GM21737 (cell line): Measurements from ENCODE around the gene NALCN.

Experiments
- ATAC-seq: cut with Tn5 transposase; IDR thresholded peaks from one replicate; pipeline ENCODE4 v1.9.1; 2021; ENCODE audit warnings: mild to moderate bottlenecking, moderate library complexity; ENCODE audit not compliant: unreplicated experiment

The NALCN gene

GRCh38 chr13:101292711-101293110, 123.6 kb downstream of the NALCN start:
- ATAC-seq = no peak

DNA sequence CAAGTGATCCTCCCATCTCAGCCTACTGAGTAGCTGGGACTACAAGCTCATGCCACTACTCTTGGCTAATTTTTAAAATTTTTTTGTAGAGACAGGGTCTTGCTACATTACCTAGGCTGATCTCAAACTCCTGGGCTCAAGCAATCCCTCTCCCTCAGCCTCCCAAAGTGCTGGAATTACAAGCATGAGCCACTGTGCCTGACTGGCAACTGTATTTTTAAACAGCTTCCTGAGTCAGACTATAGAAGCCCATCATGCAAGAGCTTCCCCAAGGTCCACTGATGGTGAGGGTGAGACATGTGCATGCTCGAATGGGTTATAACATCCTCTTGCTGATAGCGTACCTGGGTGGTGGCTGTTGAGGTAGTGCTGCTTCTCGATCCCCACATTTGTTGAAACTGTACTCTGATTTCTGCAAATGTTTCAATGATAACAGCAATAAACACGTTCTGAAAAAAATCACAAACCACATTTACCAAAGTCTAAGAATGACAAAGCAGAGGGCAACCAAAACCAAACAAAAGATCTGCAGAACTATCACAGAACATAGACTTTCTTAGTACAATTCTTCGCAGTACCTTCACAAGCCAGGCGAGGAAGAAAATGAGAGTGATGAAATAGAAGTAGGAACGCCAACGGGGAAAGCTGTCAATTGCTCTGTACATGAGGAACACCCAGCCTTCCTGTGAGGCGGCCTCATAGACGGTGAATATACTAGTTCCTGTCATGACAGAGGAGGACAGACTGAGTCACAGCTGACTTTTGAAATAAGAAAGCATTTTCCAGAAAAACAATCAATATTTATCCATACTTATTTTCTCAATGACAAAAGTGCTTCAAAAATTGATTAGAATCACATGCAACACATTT, 124.4 kb downstream of the NALCN start:
- no peak for ATAC-seq

DNA sequence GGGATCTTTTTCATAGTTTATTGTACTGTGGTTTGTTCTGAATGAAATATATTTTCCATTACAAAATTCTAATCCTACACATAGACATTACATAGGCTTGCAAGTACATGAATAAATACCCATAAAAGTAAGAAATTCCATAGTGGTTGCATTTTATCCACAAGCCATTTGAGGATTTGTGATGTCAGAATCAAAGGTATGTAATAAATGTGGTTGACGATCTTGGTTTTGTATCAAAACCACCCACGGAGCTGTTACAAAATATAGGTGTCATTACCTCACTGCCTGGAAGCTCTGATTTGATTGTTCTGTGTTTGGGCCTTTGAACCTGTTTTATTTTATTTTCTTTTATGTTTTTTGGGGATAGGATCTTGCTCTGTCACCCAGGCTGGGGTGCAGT, 125.1 kb downstream of the NALCN start:
- no peak for ATAC-seq

DNA sequence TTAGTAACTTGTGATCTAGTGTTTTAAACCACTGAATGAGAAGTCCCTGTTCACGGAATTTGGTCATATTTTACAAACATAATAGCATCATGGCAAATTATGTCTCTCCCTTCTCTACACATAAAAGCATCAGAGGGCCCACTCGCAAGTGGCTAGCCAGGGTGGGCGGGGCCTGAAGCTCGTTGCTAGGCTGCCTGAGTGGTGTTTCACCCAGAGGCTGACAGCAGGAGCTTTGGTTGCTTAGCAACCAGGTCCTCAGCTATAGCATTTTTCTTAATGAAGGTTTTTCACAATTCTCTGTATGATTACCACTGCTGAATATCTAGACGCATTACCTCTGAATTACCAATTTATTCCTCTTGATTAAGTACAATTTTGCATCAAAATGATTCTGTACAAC, 126.5 kb downstream of the NALCN start:
- ATAC-seq = no peak

DNA sequence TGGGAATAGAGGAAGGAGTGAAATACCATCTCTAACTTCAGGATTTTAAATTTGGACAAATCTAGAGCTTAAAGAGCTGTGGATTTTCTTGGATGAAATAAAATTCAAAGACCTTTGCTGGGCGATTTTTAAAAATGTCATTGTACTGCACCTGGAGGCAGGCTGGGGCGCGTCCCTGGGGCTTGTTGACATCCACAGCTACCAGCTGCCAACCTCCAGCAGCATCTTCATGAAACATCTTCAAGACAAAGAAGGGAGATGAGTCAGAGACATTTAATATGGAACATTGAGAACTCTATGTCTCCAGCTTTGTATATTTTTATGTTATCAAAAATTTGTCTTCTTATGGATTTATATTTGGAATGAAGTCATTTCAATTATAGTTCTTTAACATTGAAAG, 132.5 kb downstream of the NALCN start:
- ATAC-seq = no peak

DNA sequence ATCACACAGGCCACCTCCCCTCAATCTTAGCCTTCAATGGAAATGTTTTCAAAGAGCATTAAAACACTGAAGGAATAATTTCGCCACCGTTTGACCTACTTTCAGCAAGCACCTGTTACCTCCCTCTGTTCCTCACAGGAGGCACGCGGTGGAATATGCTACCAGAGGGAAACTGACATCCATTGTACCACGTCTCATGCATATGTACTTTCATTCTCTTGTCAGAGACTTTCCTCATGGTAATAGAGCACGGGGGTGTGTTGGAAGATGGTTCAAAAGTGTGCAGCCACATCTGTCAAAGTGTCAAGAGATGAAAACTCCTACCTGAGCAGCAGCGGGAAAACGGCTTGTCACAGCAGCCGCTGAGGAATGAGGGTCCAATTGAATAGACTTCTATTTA, 143.4 kb downstream of the NALCN start:
- no peak for ATAC-seq

- ATAC-seq = no peak
Measured at GRCh38 chr13:101271681-101272245, 144.5 kb downstream of the NALCN start.

DNA sequence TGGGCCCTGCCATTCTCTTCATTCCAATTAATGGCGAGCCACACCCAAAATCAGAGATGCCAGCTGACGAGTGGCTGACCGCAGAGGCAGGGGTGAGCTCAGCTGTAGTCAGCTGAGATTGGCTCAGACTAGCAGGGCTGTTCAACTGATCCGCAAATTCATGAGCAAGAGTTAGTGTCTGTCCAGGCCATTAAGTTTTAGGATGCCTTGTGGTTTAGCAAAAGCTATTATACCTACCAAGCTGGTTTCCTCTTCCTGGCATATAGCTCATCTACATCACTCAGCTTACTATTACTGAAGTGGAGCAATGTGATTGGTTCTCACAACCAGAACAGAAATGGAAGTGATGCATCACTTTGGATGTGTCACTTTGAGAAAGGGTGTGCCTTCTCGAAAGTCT, 148.7 kb downstream of the NALCN start:
- no peak for ATAC-seq

DNA sequence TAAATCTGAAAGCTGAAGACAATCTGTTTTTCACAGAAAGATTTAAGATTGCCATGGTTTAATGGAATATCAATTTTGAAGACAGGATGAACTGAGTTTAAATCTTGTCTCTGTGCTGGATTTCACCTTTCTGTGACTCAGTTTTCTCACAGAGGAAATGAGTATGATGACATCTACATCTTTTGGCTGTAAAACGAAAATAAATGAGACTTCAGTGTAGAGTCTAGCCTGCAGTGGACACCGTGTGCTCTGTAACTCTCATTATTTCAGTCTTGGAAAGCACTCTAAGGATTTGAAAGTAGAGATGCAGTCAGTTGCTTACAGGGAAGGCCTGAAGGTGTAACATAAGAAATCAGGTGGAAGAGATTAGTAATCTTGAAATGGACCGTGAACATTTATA, 150.4 kb downstream of the NALCN start:
- ATAC-seq = no peak

GRCh38 chr13:101264931-101265330, 151.4 kb downstream of the NALCN start:
- no peak for ATAC-seq

DNA sequence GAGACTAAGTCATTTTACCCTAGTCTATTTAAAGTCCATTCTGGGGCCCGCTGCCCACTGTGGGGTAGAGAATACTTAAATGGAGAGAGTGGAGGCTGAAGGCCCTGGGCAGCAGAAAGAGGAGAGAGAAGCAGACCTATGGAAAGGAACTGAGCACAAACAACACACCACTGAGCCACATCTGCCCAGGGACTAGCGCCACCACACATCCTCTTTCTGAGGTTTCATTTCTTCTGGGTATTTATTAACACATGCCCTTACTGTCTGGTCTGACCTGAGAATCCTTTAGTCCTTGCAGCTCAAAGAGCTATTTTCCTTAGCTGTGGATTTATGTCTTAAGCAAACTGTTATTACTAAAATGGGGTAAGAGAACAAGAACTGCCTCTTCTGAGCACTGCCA, 154.0 kb downstream of the NALCN start:
- peak; percentile 58 for ATAC-seq

GRCh38 chr13:101258509-101258908, 157.8 kb downstream of the NALCN start:
- ATAC-seq = no peak

- peak; percentile 98 for ATAC-seq
Measured at GRCh38 chr13:101258071-101258470, 158.2 kb downstream of the NALCN start.

DNA sequence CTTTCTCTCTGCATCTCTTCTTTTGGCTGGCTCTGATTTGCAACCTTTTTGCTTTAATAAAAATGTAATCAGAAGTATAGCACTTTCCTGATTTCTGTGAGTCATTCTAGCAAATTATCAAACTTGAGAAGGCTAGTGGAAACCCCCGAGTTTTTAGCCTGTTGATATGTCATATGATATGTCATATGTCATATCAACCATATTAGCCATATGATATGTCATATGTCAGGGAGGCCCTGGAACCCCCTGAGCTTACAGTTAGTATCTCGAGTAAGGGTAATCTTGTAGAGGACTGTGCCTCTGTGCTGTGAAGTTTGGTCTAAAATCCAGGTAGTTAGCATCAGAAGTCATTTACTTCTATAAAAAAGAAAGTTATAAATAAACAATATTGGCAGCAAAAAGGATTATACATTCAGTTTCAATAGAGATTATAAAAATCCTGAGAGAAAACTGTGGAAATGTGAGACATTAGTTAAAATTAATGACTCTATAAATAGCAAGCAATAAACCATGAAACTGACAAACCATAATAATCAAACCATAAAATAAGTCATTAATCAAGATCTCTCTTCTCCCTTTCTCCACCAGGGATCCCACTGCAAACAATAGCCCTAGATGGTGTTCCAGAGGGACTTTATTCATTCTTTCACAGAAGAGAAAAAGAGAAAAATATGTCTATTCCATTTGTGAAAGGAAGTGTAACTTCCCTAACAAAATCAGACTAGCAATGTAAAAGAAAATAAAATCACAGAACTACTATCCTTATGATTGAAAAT, 167.4 kb downstream of the NALCN start:
- ATAC-seq = no peak

GRCh38 chr13:101242720-101243119, 173.6 kb downstream of the NALCN start:
- ATAC-seq = no peak

DNA sequence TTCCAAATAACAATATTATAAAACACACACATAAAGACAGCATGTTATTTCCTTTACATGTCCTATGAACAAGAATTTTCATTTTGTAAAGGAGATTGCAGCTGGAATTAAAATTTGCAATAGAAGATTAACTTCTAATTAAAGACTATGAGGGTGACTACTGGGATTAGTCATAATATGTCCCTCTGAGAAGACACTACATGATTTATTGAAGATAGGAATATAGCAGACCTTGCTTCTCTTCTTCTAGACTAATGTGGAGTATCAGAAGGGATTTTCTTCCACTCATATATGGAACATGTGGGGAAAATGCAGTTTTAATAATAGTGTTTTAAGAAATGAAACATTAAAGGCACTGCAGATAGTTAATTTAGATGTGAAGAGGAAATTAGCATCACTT, 177.8 kb downstream of the NALCN start:
- ATAC-seq = no peak

DNA sequence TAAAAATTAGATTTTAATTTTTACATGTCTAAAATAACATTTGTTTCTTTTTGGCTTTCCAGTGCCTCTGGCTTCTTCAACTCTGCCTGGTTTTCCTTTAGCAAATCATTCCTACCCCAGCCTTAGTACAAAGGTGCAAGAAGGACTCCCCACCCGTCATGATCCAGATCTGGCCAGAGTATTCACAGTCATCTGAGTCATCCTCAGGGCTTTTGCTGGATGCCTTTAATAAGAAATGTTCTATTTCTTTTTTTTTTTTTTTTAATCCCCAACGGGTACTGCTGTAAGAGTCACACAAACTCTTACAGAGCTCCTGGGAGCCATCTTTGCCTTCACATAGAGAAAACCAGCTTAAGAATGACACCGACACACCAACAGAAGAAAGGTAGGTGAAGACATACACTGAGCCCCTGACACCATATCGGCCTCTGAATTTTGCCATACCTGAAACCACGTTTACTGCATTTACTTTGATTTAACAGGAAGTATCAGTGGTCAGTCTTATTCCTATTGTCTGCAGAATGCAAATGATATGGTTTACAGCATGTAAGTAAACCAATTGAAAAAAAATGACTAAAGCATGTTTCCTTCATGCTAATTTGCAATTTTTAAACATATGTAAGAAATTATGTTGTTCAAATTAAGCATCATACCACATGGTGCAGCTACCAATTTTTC, 184.4 kb downstream of the NALCN start:
- ATAC-seq = no peak

DNA sequence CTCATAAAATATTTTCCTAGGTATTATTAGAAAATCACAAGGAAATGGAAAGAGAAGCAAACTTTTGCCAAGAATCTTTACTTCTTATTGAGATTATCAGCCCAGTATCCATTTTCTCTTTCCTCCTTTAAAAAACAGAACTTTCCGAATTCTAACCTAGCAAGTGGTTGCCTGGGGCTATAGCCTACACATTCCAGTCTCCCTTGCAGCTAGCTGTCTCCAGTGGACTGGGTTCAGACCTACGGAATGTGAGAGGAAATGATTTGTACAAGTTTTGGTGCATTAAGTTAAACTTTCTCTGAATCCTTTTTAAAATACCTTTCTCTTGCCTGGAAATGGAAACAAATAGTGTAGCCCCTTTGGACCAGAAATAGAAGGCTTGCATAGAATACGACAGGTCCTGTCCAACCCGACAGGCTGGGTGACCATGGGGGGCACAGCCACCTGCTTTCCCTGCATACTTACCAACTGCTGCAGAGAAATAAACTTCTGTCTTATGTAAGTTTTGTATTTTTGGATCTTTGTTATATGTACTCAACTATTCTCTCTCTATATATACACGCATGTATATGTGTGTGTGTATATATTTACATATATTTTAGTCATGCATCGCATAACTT, 185.9 kb downstream of the NALCN start:
- no peak for ATAC-seq

DNA sequence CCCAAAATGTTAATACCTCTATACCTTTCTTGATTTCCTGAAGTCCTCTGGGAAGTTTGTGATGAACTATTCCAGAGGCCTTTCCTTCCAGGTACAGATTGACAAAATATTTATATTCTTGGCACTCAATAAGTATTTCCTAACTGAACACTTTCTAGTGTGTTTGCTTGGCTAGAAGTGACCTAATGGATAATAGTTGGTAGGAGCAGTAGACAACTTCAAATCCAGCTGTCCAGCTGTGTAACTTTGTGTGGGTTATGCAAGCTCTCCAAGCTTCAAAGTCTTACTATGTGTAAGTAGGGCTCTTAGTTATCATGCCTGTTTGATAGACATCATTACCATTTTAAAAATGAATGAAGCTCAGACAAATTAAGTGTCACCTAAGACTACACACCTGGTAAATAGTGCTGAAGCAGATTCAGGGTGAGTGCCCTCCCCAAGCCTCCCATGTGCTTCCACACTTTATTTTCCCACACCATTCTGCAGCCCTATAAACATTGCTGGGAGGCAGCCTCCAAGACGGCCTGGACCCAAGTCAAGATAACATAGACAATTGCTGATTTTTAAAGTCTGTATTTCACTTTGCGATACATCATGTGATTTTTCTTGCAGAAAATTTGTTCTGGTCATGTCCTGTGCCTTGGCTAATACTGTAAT, 196.6 kb downstream of the NALCN start:
- ATAC-seq = no peak

- no peak for ATAC-seq
Measured at GRCh38 chr13:101218484-101218883, 197.8 kb downstream of the NALCN start.
